ENCODE data around the gene DEPDC1B. TPM values are rescaled to one million over a fixed set of nuclear protein-coding genes. Genes with fewer than 3 reads are reported as not detected.

DEPDC1B gene, protein sequence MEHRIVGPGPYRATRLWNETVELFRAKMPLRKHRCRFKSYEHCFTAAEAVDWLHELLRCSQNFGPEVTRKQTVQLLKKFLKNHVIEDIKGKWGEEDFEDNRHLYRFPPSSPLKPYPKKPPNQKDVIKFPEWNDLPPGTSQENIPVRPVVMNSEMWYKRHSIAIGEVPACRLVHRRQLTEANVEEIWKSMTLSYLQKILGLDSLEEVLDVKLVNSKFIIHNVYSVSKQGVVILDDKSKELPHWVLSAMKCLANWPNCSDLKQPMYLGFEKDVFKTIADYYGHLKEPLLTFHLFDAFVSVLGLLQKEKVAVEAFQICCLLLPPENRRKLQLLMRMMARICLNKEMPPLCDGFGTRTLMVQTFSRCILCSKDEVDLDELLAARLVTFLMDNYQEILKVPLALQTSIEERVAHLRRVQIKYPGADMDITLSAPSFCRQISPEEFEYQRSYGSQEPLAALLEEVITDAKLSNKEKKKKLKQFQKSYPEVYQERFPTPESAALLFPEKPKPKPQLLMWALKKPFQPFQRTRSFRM
- total RNA-seq (1.6 and 15.7 TPM in 2 replicates), polyA plus RNA-seq (1.8 and 20.8 TPM in 2 replicates)

DNA sequence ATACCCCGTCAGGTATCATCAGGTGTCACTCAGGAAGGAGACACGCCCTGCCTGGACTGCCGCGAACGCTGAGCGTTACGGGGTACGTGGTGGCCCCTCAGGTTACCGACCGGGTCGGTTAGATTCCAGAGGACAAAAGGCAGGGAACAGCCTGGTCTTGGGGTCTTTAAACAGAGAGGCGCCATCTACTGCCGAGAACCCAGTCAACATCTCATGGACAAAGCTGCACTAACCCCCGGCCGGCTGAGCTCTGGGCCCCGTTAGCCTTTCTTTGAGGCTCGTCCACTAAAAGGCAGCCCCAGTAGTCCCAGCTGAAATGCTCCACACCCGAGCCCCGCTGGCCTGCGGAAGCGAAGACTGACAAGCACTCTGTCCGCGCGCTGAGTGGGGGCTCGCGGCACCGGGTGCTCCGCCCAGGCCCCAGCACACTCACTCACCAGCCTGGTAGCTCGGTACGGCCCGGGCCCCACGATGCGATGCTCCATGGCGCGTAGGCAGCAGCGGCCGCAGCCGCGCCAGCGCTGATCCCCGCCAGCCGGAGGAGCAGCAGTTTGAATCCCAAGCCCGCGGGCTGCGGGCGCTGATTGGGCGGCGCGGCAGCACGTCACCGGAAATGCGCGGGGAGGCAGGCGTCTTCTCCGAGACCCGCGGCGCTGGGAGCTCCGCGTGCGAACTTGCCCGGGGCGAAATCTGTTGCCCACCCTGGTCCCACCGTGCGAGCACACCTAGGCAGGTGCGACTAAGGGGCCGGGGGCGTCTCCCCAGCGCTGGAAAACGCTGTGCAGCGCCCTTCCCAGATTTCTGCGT lies at the start of gene DEPDC1B:
Gene DEPDC1B, minus strand, starts transcription at position 558 of the 807 bp plus-strand sequence. Its CDS starts 73 bp downstream, at position 485.
- H3K36me3 ChIP-seq: no peaks in the 10 kb centered on the region
- TF ChIP-seq, protein P1, sequence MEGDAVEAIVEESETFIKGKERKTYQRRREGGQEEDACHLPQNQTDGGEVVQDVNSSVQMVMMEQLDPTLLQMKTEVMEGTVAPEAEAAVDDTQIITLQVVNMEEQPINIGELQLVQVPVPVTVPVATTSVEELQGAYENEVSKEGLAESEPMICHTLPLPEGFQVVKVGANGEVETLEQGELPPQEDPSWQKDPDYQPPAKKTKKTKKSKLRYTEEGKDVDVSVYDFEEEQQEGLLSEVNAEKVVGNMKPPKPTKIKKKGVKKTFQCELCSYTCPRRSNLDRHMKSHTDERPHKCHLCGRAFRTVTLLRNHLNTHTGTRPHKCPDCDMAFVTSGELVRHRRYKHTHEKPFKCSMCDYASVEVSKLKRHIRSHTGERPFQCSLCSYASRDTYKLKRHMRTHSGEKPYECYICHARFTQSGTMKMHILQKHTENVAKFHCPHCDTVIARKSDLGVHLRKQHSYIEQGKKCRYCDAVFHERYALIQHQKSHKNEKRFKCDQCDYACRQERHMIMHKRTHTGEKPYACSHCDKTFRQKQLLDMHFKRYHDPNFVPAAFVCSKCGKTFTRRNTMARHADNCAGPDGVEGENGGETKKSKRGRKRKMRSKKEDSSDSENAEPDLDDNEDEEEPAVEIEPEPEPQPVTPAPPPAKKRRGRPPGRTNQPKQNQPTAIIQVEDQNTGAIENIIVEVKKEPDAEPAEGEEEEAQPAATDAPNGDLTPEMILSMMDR (IDR thresholded peaks at IDR 0.05; ENCODE audit: low read depth, low read length): peak; percentile 48

DNA sequence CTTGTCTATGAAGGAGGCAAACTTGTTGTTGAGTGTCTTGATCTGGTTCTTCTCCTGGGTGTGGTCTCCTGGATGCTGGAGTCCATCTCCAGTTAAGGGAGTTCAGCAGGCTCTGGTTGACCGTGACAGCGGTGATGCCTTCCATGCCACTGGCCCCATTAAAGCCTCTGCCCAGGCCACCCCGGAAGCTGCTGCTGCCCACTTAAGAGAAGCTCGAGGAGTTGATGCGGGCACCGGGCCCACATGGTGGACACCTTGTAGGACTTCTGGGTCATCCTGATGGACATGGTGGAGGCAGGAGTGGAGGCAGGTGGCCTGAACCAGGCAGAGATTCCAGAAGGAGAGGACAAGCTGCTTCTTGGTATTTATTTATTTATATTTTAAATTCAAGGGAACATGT lies 44.7 kb upstream of the DEPDC1B start:
- DNase-seq (ENCODE audit: low read depth in 1 of 2, low spot score in 1 of 2): no peak
- Histone ChIP-seq H3K36me3 (no peaks in the 10 kb centered on the region), H3K4me1 (ENCODE audit: low read depth) (no peaks in the 10 kb centered on the region), H3K4me3 (no peak overlapping the region), H3K9me3 (ENCODE audit: low read depth) (no peaks in the 10 kb centered on the region), H3K27me3 (no peaks in the 10 kb centered on the region), H3K27ac (no peak overlapping the region)
- TF ChIP-seq, protein P1 (IDR thresholded peaks at IDR 0.05; ENCODE audit: low read depth, low read length): no peak

More for the DNA sequence above, at the start of gene DEPDC1B:
- peaks cover 3% of the 10 kb centered on the region for H3K27me3 ChIP-seq
- H3K27ac ChIP-seq: peak within 1 kb of the TSS; percentile 88
- H3K4me1 ChIP-seq (ENCODE audit: low read depth): no peaks in the 10 kb centered on the region
- DNase-seq (ENCODE audit: low read depth in 1 of 2, low spot score in 1 of 2): peak; percentile 92 to 94
- no peaks in the 10 kb centered on the region for H3K9me3 ChIP-seq (ENCODE audit: low read depth)
- peak within 1 kb of the TSS; percentile 63 for H3K4me3 ChIP-seq

DNA sequence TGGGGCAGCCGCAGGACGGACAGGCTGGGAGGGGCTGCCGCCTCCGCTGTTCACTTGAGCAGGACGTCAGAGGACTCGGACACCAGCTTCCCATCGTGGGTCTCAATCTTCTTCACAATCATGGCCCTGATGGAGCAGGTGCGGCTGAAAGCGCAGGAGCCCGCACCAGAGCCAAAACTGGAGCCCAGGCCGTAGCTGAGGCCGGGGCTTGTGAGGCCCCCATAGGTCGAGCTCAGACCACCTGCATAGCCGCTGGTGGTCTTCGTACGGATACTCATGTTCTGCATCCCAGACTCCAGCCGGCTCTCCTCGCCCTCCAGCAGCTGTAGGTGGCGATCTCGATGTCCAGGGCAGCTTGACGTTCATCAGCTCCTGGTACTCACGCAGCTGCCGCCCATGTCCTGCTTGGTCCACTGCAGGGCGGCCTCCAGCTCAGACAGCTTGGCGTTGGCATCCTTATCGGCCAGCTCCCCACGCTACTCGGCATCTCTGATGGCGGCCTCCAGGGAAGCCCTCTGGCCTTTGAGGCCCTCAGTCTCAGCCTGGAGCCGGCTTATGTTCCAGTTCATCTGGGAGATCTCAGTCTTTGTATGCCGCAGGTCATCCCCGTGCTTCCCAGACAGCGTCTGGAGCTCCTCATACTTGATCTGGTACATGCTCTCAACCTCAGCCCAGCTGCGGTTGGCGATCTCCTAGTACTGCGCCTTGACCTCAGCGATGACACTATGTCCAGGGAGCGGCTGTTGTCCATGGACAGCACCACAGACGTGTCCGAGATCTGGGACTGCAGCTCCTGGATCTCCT lies 43.7 kb upstream of the DEPDC1B start:
- Histone ChIP-seq H3K9me3 (ENCODE audit: low read depth) (no peaks in the 10 kb centered on the region), H3K4me3 (no peak overlapping the region), H3K27me3 (no peaks in the 10 kb centered on the region), H3K4me1 (ENCODE audit: low read depth) (no peaks in the 10 kb centered on the region), H3K27ac (no peak overlapping the region), H3K36me3 (no peaks in the 10 kb centered on the region)
- no peak for DNase-seq (ENCODE audit: low read depth in 1 of 2, low spot score in 1 of 2)
- TF ChIP-seq, protein P1 (IDR thresholded peaks at IDR 0.05; ENCODE audit: low read depth, low read length): no peak

DNA sequence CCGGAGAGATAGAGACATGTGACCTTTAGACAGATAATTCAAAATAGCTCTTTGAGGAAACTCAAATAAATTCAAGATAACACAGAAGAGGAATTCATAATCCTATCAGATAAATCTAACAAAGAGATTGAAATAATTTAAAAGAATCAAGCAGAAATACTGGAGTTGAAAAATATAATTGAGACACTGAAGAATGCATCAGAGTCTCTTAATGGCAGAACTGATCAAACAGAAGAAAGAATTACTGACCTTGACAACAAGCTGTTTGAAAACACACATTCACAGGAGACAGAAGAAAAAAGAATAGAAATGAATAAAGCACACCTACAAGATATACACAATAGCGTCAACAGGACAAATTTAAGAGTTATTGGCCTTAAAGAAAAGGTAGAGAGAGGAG lies 40.4 kb upstream of the DEPDC1B start:
- TF ChIP-seq, protein P1 (IDR thresholded peaks at IDR 0.05; ENCODE audit: low read depth, low read length): no peak

DNA sequence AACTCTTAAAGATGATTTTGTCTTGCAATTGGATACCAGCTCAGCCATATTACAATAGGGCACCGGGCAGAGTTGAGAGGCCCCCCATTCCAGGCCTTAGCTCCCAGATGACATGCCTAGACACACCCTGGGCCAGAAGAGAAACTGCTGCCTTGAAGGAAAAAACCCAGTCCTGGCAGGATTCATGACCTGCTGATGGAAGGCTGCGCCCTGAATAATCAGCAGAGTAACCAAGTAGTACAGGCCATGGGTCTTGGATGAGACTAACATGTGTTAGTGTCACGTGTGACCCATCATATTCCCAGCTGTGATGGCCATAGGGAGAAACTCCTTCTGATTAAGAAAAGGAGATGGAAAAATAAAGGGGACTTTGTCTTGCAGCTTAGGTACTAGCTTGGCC lies 39.0 kb upstream of the DEPDC1B start:
- Histone ChIP-seq H3K27ac (no peak overlapping the region), H3K27me3 (no peaks in the 10 kb centered on the region), H3K9me3 (ENCODE audit: low read depth) (no peaks in the 10 kb centered on the region), H3K36me3 (no peaks in the 10 kb centered on the region), H3K4me3 (no peak overlapping the region), H3K4me1 (ENCODE audit: low read depth) (no peaks in the 10 kb centered on the region)
- no peak for DNase-seq (ENCODE audit: low read depth in 1 of 2, low spot score in 1 of 2)
- TF ChIP-seq, protein P1 (IDR thresholded peaks at IDR 0.05; ENCODE audit: low read depth, low read length): no peak

More for the DNA sequence above, 40.4 kb upstream of the DEPDC1B start:
- Histone ChIP-seq H3K9me3 (ENCODE audit: low read depth) (no peaks in the 10 kb centered on the region), H3K4me3 (no peak overlapping the region), H3K27me3 (no peaks in the 10 kb centered on the region), H3K27ac (no peak overlapping the region), H3K36me3 (no peaks in the 10 kb centered on the region), H3K4me1 (ENCODE audit: low read depth) (no peaks in the 10 kb centered on the region)
- no peak for DNase-seq (ENCODE audit: low read depth in 1 of 2, low spot score in 1 of 2)

Measured in cardiac muscle cell (in vitro differentiated cells and primary cell).